COLO829 (cell line): Measurements from ENCODE around the gene CAMK1D.

Experiments used
- DNase-seq: peaks from one replicate; pipeline ENCODE4 v3.0.0; 2012; ENCODE audit warnings: low spot score

The CAMK1D gene

GRCh38 chr10:12561307-12561706 is 212.0 kb downstream of the CAMK1D start:
- no peak for DNase-seq

- no peak for DNase-seq
These were observed 212.4 kb downstream of the CAMK1D start for GRCh38 chr10:12561720-12562119.

- no peak for DNase-seq
These were observed 214.1 kb downstream of the CAMK1D start for GRCh38 chr10:12563489-12563888.

- no peak for DNase-seq
These were observed 214.8 kb downstream of the CAMK1D start for GRCh38 chr10:12564173-12564572.

- no peak for DNase-seq
These were observed 217.1 kb downstream of the CAMK1D start for GRCh38 chr10:12566161-12567115.

- DNase-seq: no peak
These were observed 219.2 kb downstream of the CAMK1D start for GRCh38 chr10:12568391-12569009.

GRCh38 chr10:12572281-12572680 is 222.9 kb downstream of the CAMK1D start:
- no peak for DNase-seq

GRCh38 chr10:12577610-12578009 is 228.3 kb downstream of the CAMK1D start:
- DNase-seq: no peak

GRCh38 chr10:12579954-12580858 is 230.9 kb downstream of the CAMK1D start:
- DNase-seq: no peak

- DNase-seq: no peak
These were observed 234.7 kb downstream of the CAMK1D start for GRCh38 chr10:12583891-12584595.

- no peak for DNase-seq
These were observed 237.4 kb downstream of the CAMK1D start for GRCh38 chr10:12586741-12587140.

- DNase-seq: no peak
These were observed 238.1 kb downstream of the CAMK1D start for GRCh38 chr10:12587451-12587888.

- no peak for DNase-seq
These were observed 238.9 kb downstream of the CAMK1D start for GRCh38 chr10:12588091-12588860.

- DNase-seq: no peak
These were observed 239.9 kb downstream of the CAMK1D start for GRCh38 chr10:12589291-12589690.

- no peak for DNase-seq
These were observed 240.4 kb downstream of the CAMK1D start for GRCh38 chr10:12589791-12590190.

GRCh38 chr10:12590675-12591659 is 241.6 kb downstream of the CAMK1D start:
- no peak for DNase-seq

GRCh38 chr10:12592967-12593366 is 243.6 kb downstream of the CAMK1D start:
- no peak for DNase-seq

- no peak for DNase-seq
These were observed 245.1 kb downstream of the CAMK1D start for GRCh38 chr10:12594448-12594944.

GRCh38 chr10:12595936-12596576 is 246.7 kb downstream of the CAMK1D start:
- no peak for DNase-seq
